Cardiac muscle cell (in vitro differentiated cells and primary cell): Measurements from ENCODE around the gene SMC3. TPM values are rescaled to one million over a fixed set of nuclear protein-coding genes. Genes with fewer than 3 reads are reported as not detected.

Experiments used
- DNase-seq, 2 donors: peaks; one replicate each; pipeline versions ENCODE4 v3.0.0 to v3.0.0-alpha.2; 2010 to 2017; ENCODE audit warnings: low read depth in 1 of 2, low spot score in 1 of 2
- H3K27ac ChIP-seq: fragments of 200-600 bp; sonication (generic); 2 replicates; pipeline ENCODE4 v1.5.1; 2016
- H3K27me3 ChIP-seq: fragments of 200-600 bp; sonication (generic); 2 replicates; pipeline ENCODE4 v1.6.0; 2016; ENCODE audit warnings: control low read depth
- H3K36me3 ChIP-seq: fragments of 200-600 bp; sonication (generic); 2 replicates; pipeline ENCODE4 v1.5.1; 2016; ENCODE audit warnings: control low read depth
- H3K4me1 ChIP-seq: fragments of 200-600 bp; sonication (generic); 2 replicates; pipeline ENCODE4 v1.8.1; 2017; ENCODE audit warnings: low read depth, mild to moderate bottlenecking, mixed run types
- H3K4me3 ChIP-seq: fragments of 200-600 bp; sonication (generic); 2 replicates; pipeline ENCODE4 v1.5.1; 2016; ENCODE audit warnings: mild to moderate bottlenecking
- H3K9me3 ChIP-seq: fragments of 200-600 bp; sonication (generic); 2 replicates; pipeline ENCODE4 v1.5.1; 2017; ENCODE audit warnings: low read depth, mild to moderate bottlenecking, control low read depth
- polyA plus RNA-seq: library from polyadenylated mRNA; unstranded; fragments of >200 nt; fragmentation: Nextera tagmentation; extraction: Ambion mirVana; gene quantifications from 2 replicates; pipeline ENCODE4 v1.2.1, GENCODE V29; 2016
- total RNA-seq: library from RNA; depleted of rRNA; stranded (reverse); fragments of >200 nt; gene quantifications from 2 replicates; pipeline ENCODE4 v1.2.3, GENCODE V29; 2016
- TF ChIP-seq, protein P1 (sequence below): IDR thresholded peaks from 2 replicates; pipeline ENCODE4 v1.5.1; 2012; ENCODE audit warnings: low read depth, mild to moderate bottlenecking, low read length

The SMC3 gene
- total and polyA plus RNA-seq, 2 experiments from 2014 or later, result 40.7 to 81.5 TPM

GRCh38 chr10:110628161-110628560 is 60.7 kb downstream of the SMC3 start:
- Histone ChIP-seq H3K36me3 (no peaks in the 10 kb centered on the region), H3K4me1 (peaks cover 13% of the 10 kb centered on the region), H3K27ac (no peak overlapping the region), H3K4me3 (no peak overlapping the region), H3K9me3 (no peaks in the 10 kb centered on the region), H3K27me3 (no peaks in the 10 kb centered on the region)
- no peak for DNase-seq
- TF ChIP-seq, protein P1, sequence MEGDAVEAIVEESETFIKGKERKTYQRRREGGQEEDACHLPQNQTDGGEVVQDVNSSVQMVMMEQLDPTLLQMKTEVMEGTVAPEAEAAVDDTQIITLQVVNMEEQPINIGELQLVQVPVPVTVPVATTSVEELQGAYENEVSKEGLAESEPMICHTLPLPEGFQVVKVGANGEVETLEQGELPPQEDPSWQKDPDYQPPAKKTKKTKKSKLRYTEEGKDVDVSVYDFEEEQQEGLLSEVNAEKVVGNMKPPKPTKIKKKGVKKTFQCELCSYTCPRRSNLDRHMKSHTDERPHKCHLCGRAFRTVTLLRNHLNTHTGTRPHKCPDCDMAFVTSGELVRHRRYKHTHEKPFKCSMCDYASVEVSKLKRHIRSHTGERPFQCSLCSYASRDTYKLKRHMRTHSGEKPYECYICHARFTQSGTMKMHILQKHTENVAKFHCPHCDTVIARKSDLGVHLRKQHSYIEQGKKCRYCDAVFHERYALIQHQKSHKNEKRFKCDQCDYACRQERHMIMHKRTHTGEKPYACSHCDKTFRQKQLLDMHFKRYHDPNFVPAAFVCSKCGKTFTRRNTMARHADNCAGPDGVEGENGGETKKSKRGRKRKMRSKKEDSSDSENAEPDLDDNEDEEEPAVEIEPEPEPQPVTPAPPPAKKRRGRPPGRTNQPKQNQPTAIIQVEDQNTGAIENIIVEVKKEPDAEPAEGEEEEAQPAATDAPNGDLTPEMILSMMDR, result no peak

DNA sequence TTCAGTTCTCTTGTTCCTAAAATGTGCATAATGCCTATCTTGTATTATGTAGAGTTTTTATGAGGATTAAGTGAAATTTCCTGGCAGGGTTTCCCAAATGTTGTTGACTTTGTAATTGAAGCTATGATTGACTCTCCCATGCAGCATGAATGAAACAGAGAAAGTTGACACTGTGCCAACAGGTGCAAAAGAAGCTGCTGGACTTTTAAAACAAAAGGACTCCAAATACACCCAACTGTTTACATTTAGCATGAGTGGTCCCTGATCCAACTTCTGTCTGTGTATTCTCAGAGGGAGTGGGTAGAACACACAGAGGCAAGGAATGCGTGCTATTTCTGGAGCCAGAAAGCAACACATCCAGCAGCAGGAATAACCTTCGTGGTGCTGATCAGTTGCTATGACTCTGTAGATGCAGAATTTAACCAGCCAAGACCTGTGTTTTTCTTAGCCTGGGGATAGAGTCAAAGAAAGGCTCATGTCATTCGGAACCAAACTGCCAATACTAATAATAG is 62.2 kb downstream of the SMC3 start:
- H3K27ac ChIP-seq, result peak overlapping the region; percentile 92
- TF ChIP-seq, protein P1, result no peak
- H3K27me3 ChIP-seq, result no peaks in the 10 kb centered on the region
- no peak overlapping the region for H3K4me3 ChIP-seq
- no peaks in the 10 kb centered on the region for H3K9me3 ChIP-seq
- peaks cover 16% of the 10 kb centered on the region for H3K4me1 ChIP-seq
- H3K36me3 ChIP-seq, result no peaks in the 10 kb centered on the region
- DNase-seq, result peak in 1 of 2 donors; percentile 70

DNA sequence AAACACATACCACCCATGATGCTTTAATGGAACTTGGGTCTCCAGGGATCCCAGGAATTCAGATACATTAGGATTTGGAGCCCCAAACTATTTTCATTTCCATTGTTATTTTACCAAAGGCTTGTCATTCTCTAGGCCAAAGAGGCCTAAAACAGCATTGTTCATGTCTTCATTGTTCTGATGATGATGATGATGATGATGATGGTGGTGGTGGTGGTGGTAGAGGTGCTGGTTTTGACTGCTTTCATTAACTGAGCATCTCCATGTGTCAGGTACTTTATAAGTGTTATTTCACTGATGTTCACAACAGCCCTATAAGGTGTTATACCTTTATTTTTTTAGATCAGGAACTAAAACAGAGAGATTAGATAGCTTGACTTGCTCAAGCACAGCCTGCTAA is 64.4 kb downstream of the SMC3 start:
- no peaks in the 10 kb centered on the region for H3K27me3 ChIP-seq
- TF ChIP-seq, protein P1, result no peak
- H3K4me3 ChIP-seq, result no peak overlapping the region
- no peak overlapping the region for H3K27ac ChIP-seq
- peaks cover 32% of the 10 kb centered on the region for H3K4me1 ChIP-seq
- no peak for DNase-seq
- no peaks in the 10 kb centered on the region for H3K36me3 ChIP-seq
- no peaks in the 10 kb centered on the region for H3K9me3 ChIP-seq

DNA sequence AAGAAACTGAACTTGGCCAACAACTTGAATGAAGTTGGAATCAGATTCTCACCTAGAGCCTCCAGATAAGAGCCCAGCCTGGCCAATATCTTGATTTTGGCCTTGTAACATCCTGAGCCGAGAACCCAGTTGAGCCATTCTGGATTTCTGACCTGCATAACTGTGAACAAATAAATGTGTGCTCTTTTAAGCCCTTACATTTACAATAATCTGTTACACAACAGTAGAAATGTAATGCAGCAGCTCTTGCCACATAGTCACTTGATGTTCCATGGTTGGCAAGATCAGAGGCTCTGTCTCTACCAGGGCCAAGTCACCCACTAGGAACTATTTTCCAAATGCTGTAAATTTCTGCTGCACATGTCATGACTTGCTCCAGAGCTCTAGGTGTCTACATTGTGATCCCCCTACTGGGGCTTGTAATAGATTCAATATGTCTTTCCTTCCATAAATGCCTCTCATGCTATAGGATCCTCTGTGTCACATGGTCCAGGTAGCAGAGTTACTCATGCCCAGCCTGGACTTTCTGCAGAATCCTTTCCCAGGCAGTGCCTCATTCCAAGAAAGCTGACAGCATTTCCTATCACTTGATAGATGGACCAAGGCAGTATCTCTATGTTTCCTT is 65.2 kb downstream of the SMC3 start:
- no peaks in the 10 kb centered on the region for H3K9me3 ChIP-seq
- H3K27ac ChIP-seq, result no peak overlapping the region
- H3K36me3 ChIP-seq, result no peaks in the 10 kb centered on the region
- TF ChIP-seq, protein P1, result no peak
- no peak overlapping the region for H3K4me3 ChIP-seq
- peaks cover 34% of the 10 kb centered on the region for H3K4me1 ChIP-seq
- H3K27me3 ChIP-seq, result no peaks in the 10 kb centered on the region
- DNase-seq, result no peak

DNA sequence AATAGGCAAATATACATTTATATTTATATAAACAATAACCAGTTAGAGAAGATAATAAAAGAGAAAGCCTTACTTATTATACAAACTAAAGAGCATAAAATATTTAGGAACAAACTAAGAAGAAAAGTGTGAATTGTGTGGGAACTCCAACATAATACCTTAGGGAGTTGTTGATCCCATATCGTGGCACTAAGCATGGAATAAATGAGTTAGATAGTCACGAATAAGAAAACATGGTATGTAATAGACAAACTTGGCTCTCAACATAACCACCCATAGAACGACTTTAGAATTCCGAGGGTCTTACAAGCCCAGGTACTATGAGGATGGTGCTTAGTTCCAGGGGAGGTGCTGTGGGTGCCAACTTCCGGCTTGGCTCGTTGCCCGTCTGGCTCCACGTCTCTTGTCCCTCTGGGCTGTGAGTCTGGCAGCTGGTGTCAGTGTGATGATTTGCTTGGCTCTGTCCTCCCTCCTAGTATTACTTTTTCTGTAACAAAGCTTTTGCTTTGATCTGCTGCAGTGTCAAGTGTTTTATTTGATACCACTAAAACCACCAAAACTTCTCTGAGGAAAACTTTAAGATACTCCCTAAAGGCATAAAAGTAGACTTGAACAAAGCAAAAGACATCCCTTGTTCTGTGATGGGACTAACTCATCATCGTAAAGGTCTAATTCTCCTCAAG is 67.2 kb downstream of the SMC3 start:
- TF ChIP-seq, protein P1, result no peak
- H3K4me1 ChIP-seq, result peaks cover 28% of the 10 kb centered on the region
- no peak for DNase-seq
- no peak overlapping the region for H3K4me3 ChIP-seq
- H3K9me3 ChIP-seq, result no peaks in the 10 kb centered on the region
- H3K36me3 ChIP-seq, result no peaks in the 10 kb centered on the region
- no peaks in the 10 kb centered on the region for H3K27me3 ChIP-seq
- H3K27ac ChIP-seq, result no peak overlapping the region
